HAP-1 (cell line): ENCODE measurements around the gene SEC24D.
"Not testable (repeated sequence)": the region's sequence is repeated elsewhere in the genome, so short reads cannot be mapped to it uniquely, and the experiment has no call there.

Experiments
- DNase-seq, 2 experiments: peaks; one replicate each; pipeline ENCODE4 v3.0.0-alpha.2; 2016 to 2020; ENCODE audit warnings: low spot score in 2 of 2
- H3K27me3 ChIP-seq: fragments of 250-450 bp; sonication (Bioruptor Pico); 2 replicates; pipeline ENCODE4 v1.5.1; 2020; ENCODE audit warnings: low read depth, mild to moderate bottlenecking, moderate library complexity
- H3K36me3 ChIP-seq: fragments of 250-450 bp; sonication (Bioruptor Pico); replicated peaks from 2 replicates; pipeline ENCODE4 v1.5.1; 2020; ENCODE audit warnings: mild to moderate bottlenecking
- H3K4me1 ChIP-seq: fragments of 250-450 bp; sonication (Bioruptor Pico); 2 replicates; pipeline ENCODE4 v1.5.1; 2020; ENCODE audit warnings: mild to moderate bottlenecking
- H3K4me3 ChIP-seq: fragments of 250-450 bp; sonication (Bioruptor Pico); 2 replicates; pipeline ENCODE4 v1.5.1; 2020; ENCODE audit warnings: mild to moderate bottlenecking, moderate library complexity
- H3K9me3 ChIP-seq: fragments of 250-450 bp; sonication (Bioruptor Pico); 2 replicates; pipeline ENCODE4 v1.5.1; 2020; ENCODE audit warnings: mild to moderate bottlenecking, moderate library complexity
- in situ Hi-C: fragments of 300-500 bp; cut with MboI; formaldehyde crosslinking; loops from 3 replicates; pipeline ENCODE4 v1.14.3; 2020; ENCODE audit warnings: low sequenced_read_pairs, inconsistent platforms, mixed read lengths

SEC24D gene

DNA sequence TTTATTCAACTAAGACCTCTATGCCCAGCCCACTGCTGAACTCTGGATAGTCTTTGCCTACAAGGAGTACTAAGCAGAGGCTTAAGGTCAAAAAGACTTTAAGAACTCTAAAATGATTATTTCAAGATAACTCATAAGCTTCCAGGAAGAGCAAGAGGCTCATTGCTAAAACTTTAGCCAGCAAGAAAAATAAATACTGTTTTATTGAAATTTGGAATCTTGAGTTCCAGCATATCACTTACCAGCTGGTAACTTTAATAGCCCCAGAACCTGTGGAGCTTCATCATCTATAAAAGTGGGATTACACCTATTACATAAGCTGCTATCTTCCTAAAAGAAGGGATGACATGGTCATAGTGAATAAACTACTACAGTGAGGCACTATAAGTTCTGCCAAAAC, 47.0 kb downstream of the SEC24D start:
- no peak overlapping the region for H3K4me3 ChIP-seq
- DNase-seq, result no peak
- no peaks in the 10 kb centered on the region for H3K9me3 ChIP-seq
- no peaks in the 10 kb centered on the region for H3K27me3 ChIP-seq
- H3K4me1 ChIP-seq, result peaks cover 15% of the 10 kb centered on the region
- in situ Hi-C loops, result no loop called here
- 0 out of 2 replicates have a peak, but pooled peaks cover 3% of the 10 kb centered on the region for H3K36me3 ChIP-seq

DNA sequence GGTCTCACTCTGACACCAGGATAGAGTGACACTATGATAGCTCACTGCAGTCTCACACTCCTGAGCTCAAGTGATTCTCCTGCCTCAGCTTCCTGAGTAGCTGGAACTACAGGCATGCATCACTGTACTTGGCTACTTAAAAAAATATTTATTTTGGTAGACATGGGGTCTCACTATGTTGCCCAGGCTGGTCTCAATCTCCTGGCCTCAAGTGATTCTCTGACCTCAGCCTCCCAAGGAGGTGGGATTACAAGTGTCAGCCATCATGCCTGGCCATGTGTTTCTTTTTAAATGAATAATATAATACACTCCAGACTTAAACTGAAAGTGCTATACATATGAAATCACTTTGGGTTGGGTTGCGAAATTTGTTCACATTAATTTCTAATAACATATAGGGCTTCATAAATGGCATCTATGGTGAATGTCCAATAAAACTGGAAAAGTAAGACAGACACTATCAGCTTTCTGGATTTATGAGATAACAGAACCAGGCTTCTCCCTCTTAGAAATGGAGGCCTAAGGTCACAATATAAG, 48.0 kb downstream of the SEC24D start:
- no peaks in the 10 kb centered on the region for H3K27me3 ChIP-seq
- in situ Hi-C loops, result no loop called here
- DNase-seq, result no peak
- H3K9me3 ChIP-seq, result no peaks in the 10 kb centered on the region
- no peaks in the 10 kb centered on the region for H3K36me3 ChIP-seq
- H3K4me3 ChIP-seq, result no peak overlapping the region
- peaks cover 15% of the 10 kb centered on the region for H3K4me1 ChIP-seq

- peaks cover 8% of the 10 kb centered on the region for H3K4me1 ChIP-seq
- in situ Hi-C loops, result no loop called here
- no peaks in the 10 kb centered on the region for H3K9me3 ChIP-seq
- H3K4me3 ChIP-seq, result no peak overlapping the region
- 0 out of 2 replicates have a peak, but pooled peaks cover 3% of the 10 kb centered on the region for H3K36me3 ChIP-seq
- no peaks in the 10 kb centered on the region for H3K27me3 ChIP-seq
- no peak for DNase-seq
These were observed 51.1 kb downstream of the SEC24D start for GRCh38 chr4:118784776-118785175.

DNA sequence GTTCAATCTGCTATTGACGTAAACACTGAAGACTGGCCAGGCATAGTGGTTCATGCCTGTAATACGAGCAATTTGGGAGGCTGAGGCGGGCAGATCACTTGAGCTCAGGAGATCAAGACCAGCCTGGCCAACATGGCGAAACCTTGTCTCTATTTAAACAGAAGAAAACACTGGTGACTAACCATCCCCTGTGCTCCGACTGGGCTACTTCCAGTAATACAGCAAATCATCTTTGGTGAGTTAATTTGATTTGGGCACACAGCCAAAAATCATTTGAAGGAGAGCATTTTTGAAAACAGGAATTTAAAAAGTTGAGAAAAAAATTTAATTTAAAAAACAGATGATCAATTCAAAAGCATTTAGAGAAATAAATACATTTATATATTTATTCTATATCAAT, 52.0 kb downstream of the SEC24D start:
- no peak for DNase-seq
- in situ Hi-C loops, result no loop called here
- no peaks in the 10 kb centered on the region for H3K27me3 ChIP-seq
- peaks cover 8% of the 10 kb centered on the region for H3K4me1 ChIP-seq
- no peaks in the 10 kb centered on the region for H3K9me3 ChIP-seq
- no peak overlapping the region for H3K4me3 ChIP-seq
- 0 out of 2 replicates have a peak, but pooled peaks cover 3% of the 10 kb centered on the region for H3K36me3 ChIP-seq

DNA sequence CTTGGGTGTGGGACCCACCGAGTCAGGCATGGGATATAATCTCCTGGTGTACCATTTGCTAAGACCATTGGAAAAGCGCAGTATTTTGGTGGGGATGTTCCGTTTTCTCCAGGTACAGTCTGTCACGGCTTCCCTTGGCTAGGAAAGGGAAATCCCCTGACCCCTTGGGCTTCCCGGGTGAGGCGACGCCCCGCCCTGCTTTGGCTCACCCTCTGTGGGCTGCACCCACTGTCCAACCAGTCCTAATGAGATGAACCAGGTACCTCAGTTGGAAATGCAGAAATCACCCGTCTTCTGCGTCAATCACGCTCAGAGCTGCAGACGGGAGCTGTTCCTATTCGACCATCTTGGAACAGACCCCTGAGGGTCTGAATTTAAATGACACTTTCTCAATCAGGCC, 53.0 kb downstream of the SEC24D start:
- DNase-seq, H3K9me3 ChIP-seq, H3K27me3 ChIP-seq, H3K4me3 ChIP-seq, H3K36me3 ChIP-seq, in situ Hi-C loops, H3K4me1 ChIP-seq: not testable (repeated sequence)

DNA sequence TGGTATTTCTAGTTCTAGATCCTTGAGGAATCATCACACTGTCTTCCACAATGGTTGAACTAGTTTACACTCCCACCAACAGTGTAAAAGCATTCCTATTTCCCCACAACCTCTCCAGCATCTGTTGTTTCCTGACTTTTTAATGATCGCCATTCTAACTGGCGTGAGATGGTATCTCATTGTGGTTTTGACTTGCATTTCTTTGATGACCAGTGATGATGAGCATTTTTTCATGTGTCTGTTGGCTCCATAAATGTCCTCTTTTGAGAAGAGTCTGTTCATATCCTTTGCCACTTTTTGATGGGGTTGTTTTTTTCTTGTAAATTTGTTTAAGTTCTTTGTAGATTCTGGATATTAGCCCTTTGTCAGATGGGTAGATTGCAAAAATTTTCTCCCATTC, 58.3 kb downstream of the SEC24D start:
- H3K36me3 ChIP-seq, H3K4me1 ChIP-seq, H3K9me3 ChIP-seq, H3K4me3 ChIP-seq, DNase-seq, H3K27me3 ChIP-seq, in situ Hi-C loops: not testable (repeated sequence)

- in situ Hi-C loops, H3K36me3 ChIP-seq, H3K4me1 ChIP-seq, DNase-seq, H3K9me3 ChIP-seq, H3K4me3 ChIP-seq, H3K27me3 ChIP-seq: not testable (repeated sequence)
These were observed 58.8 kb downstream of the SEC24D start for GRCh38 chr4:118776955-118777640.

DNA sequence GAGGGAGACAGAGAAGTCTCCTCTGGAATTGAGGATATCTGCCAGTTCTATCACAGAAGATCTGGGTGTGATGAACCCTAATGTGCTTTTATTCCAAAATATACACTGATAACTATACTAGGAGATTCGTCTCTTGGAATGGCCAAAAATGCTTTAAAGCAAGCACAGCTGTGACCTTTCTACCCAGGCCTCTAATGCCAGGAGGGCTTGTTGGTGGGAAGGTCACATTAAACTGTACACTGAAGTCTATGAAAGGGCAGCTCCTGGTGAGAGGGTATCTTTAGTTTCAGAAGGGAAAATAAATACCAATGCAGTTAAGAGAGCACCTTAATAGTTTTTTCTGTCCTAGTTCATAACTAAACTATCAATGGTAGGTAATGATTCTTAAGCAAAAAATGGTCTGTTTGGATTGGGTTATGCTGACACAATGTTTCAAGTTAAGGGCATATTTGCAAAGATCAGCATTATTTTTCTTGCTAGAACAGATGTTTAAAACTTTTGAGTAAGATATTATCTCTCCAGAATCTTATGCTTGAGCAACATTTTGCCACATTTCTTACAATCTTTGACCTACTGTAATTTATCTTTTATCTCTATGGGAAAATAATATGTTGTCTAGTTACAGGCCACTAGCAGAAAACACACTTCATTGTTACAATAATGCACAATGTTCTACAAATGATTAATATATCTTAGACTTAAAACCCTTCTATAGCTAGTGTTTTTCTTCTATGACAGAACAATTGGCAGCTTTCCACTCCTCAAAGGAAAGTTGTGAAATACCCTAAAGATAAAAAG, 59.6 kb downstream of the SEC24D start:
- in situ Hi-C loops, result no loop called here
- Histone ChIP-seq H3K4me3 (no peak overlapping the region), H3K27me3 (no peaks in the 10 kb centered on the region), H3K4me1 (peaks cover 7% of the 10 kb centered on the region), H3K9me3 (no peaks in the 10 kb centered on the region), H3K36me3 (no peaks in the 10 kb centered on the region)
- DNase-seq, result no peak

GRCh38 chr4:118775405-118775804, 60.5 kb downstream of the SEC24D start:
- Histone ChIP-seq H3K27me3 (no peaks in the 10 kb centered on the region), H3K4me3 (no peak overlapping the region), H3K9me3 (no peaks in the 10 kb centered on the region), H3K4me1 (peaks cover 7% of the 10 kb centered on the region), H3K36me3 (no peaks in the 10 kb centered on the region)
- in situ Hi-C loops, result no loop called here
- no peak for DNase-seq

DNA sequence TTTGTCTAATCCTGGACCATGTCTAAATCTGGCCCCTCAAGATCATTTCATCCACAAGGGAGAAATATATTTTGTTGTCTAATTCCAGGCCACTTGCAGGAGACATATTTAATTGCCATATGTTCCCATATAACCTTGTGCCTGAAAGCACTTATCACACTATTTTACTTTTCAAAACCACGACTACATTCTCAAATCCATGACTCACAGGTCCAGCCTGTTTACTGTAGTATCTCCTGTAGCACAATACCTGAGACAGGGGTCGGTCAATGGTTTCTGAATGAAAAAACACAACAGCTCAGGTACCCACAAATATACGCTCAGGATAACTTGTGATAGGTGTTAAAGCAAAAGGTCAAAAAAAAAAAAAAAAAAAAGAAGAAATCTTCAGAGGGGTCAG, 60.9 kb downstream of the SEC24D start:
- Histone ChIP-seq H3K27me3 (no peaks in the 10 kb centered on the region), H3K36me3 (no peaks in the 10 kb centered on the region), H3K4me3 (no peak overlapping the region), H3K9me3 (no peaks in the 10 kb centered on the region), H3K4me1 (peaks cover 7% of the 10 kb centered on the region)
- no peak for DNase-seq
- in situ Hi-C loops, result loop anchor here (25.0 kb wide), 1 partner anchor 112 kb away; the partner anchor contains the start of gene SYNPO2

GRCh38 chr4:118774321-118774720, 61.6 kb downstream of the SEC24D start:
- Histone ChIP-seq H3K9me3 (no peaks in the 10 kb centered on the region), H3K36me3 (no peaks in the 10 kb centered on the region), H3K4me3 (no peak overlapping the region), H3K4me1 (peaks cover 7% of the 10 kb centered on the region), H3K27me3 (no peaks in the 10 kb centered on the region)
- DNase-seq, result no peak
- in situ Hi-C loops, result loop anchor here (25.0 kb wide), 1 partner anchor 113 kb away; the partner anchor contains the start of gene SYNPO2

DNA sequence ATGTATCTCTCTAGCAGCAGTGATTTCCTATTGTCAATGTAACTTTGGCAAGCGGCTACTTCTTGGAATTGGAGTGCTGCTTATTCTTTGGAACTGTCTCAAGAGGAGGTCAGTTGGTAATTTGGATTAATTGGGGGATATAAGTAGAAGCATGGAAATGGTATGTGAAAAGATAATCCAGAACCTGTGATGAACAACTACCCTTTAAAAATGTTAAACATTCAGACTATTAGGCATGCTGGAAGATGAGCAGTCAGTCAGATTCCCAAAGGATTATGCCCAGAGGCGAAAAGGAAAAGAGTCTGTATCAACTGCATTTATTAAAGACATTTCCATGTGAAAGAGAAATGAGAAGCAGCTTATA, 62.5 kb downstream of the SEC24D start:
- peak; percentile 15 to 57 for DNase-seq
- H3K4me3 ChIP-seq, result no peak overlapping the region
- no peaks in the 10 kb centered on the region for H3K36me3 ChIP-seq
- H3K27me3 ChIP-seq, result no peaks in the 10 kb centered on the region
- in situ Hi-C loops, result loop anchor here (25.0 kb wide), 1 partner anchor 114 kb away; the partner anchor contains the start of gene SYNPO2
- H3K4me1 ChIP-seq, result peaks cover 7% of the 10 kb centered on the region
- H3K9me3 ChIP-seq, result no peaks in the 10 kb centered on the region

DNA sequence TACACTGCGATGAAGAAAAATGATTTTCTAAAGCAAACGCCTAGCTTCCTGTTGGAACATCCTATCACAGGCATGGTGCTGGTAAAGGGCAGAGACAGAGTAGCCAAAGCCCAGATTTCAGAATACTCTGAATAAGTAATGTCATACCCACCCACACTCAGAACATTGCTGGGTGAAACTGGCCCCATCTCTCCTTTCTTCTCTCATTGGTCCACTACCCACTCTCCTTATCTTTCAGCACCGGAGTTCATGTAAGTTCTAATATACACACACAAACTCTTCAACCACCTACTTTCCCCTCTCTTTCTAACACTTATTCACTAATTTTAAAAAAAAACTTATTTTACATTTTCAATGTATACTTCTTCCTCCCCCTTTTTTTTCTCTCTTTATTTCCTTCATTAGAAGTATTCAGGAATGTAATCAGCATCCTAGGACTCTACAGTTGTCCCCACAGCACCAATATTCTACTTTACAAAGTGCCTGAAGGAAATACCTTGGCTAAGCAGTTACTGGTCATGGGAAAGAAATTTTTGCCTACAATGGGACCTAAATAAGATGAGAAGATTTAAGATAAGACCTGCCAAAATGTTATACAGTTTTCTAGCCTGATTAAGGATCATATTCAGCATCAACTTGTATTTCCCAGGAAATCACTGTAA, 63.0 kb downstream of the SEC24D start:
- peaks cover 7% of the 10 kb centered on the region for H3K4me1 ChIP-seq
- no peaks in the 10 kb centered on the region for H3K9me3 ChIP-seq
- in situ Hi-C loops, result loop anchor here (25.0 kb wide), 1 partner anchor 114 kb away; the partner anchor contains the start of gene SYNPO2
- no peak for DNase-seq
- H3K36me3 ChIP-seq, result no peaks in the 10 kb centered on the region; the same call in 1 of the 2 replicates
- no peak overlapping the region for H3K4me3 ChIP-seq
- H3K27me3 ChIP-seq, result no peaks in the 10 kb centered on the region
